ENCODE measurements around the gene ATXN7L2.

The ATXN7L2 gene

DNA sequence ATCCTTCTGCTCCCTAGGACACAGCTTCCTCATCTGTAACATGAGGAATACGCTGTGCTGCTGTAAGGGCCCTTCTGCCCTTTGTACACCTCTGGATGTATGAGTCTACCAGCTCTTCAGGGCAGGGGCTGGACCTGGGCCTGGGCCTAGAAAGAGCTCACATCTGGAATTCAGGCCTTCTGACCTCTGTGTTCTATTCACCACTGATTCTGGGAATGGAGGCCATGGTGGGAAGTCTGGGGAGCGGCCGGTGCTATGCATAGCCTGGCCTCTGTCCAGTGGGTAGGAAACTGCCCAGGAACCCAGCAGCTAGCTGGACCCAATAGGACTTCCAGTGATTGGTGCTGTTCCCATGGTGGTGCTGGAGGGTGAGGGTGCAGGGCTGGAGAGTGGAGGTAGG is 45.0 kb downstream of the ATXN7L2 start:
- DNase-seq = no peak

DNA sequence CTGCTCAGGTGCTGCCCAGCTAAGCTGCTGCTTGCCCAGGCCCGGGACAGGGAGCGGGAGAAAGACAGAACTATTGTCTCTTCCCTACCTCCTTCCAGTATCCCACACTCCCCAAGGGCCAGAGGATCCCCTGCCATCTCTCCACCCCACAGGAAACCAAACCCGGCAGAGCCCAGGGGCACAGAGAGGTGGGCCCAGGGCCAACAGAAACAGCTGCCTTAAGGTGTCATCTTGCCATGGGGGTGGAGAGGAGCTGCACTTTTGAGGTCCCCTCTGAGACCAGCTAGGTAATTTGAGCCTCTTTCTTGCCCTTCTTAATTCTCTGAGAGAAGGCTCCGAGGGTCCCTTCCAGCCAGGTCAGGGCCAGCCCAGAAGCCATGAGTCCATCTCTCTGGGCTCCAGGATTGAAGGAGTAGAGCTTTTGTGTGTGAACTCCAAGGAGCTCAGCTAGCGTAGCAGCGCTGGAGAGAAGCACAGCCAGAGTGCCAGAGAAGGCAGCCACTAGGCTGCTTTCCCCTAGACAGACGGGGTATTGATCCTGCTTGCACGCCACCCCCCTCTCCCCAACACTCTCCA is 46.3 kb downstream of the ATXN7L2 start:
- DNase-seq = no peak

GRCh38 chr1:109530457-109531087 is 46.9 kb downstream of the ATXN7L2 start:
- no peak for DNase-seq

- no peak for DNase-seq
These were observed 47.7 kb downstream of the ATXN7L2 start for GRCh38 chr1:109531380-109531779.

DNA sequence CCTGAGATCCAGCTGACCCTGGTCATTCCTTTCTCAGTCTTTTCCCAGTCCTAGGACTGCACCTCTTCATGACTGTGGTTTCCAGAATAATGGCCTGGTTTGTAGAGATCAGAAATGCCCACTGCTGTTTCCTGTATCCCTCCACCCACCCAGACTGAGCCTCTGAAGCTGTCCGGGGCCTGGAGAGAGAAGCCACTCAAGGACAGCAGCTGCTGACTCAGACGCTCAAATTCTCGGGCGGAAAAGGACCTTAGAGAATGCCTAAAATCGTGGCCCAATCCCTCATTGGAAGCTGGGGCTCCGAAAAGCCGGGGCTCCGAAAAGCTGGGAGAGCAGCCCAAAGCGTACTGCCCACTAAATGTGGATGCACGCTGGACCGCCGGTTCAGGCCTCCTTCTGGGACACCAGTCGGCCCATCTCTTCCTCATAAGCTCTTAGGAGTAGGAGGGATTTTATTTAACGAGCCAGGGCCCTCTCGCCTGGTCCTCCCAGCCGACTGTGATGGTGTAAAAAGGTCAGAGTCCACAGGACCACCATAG is 48.2 kb downstream of the ATXN7L2 start:
- DNase-seq = no peak

DNA sequence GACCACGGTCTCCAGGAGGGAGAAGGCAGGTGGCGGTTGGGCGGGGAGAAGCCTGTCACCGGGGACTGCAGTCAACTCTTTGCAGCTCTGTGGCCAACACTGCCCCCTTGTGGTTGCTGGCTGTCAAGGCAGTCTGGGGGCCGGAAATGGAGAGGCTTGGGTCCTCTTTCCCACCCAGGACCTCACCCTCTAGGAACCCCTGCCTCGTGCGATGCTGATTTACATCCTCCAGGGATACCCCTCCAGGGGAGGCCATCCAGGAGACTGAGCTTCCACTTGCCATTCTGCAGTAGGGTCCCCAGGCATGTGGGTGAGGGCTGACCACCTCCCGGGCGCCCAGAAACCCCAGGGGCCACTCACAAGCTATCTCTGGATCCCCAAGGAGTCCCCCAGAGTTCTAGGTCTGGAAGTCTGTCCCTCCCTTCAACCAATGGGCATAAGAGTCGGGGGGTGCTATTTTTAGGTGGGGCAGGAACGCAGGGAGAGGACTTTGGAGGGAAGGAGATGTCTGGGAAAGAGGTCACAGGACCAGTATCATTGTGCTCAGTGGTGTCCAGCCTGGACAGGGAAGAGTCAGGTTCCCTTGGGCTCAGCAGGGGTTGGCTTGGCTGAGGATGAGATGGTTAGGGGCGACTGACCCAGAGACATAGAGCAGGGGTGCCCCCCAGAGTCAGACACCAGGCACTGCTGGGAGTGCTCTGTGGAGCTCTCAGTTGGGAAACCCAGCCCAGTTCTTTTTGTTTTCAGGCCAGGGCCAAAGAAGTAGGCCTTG is 48.8 kb downstream of the ATXN7L2 start:
- DNase-seq = peak; percentile 89

GRCh38 chr1:109534307-109534858 is 50.7 kb downstream of the ATXN7L2 start:
- no peak for DNase-seq

GRCh38 chr1:109535481-109535880 is 51.8 kb downstream of the ATXN7L2 start:
- no peak for DNase-seq

- DNase-seq = no peak
These were observed 52.3 kb downstream of the ATXN7L2 start for GRCh38 chr1:109535971-109536491.

DNA sequence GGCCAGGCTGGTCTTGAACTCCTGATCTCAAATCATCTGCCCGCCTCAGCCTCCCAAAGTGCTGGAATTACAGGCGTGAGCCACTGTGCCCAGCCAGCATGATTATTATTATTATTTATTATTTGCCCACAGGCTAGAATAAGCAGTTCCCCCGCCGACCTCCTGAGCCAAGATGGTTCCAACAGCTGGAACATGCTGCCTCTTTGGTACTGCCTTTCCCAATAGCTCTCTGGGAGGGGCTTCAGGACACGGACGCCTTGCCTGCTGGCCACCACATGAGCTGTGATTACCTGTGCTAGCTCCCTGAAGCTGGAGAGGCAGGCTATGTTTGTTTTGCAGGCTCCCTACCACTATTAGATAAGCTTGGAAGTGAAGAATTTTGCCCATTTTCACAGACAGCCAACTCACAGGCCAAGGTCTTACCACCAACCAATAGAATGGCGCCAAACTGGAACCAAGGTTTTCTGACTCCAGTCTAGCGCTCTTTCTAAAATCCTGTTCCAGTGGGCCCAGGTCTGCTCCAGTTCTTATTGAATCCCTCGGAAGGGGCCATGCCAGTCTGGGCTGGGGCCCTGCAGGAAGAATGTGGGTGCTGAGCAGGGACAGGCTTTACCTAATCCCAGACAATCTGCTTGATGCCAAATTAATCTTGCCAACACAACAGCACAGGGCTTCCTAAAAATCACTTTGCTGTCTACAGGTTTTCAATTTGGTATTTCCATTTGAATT is 53.9 kb downstream of the ATXN7L2 start:
- DNase-seq = no peak

DNA sequence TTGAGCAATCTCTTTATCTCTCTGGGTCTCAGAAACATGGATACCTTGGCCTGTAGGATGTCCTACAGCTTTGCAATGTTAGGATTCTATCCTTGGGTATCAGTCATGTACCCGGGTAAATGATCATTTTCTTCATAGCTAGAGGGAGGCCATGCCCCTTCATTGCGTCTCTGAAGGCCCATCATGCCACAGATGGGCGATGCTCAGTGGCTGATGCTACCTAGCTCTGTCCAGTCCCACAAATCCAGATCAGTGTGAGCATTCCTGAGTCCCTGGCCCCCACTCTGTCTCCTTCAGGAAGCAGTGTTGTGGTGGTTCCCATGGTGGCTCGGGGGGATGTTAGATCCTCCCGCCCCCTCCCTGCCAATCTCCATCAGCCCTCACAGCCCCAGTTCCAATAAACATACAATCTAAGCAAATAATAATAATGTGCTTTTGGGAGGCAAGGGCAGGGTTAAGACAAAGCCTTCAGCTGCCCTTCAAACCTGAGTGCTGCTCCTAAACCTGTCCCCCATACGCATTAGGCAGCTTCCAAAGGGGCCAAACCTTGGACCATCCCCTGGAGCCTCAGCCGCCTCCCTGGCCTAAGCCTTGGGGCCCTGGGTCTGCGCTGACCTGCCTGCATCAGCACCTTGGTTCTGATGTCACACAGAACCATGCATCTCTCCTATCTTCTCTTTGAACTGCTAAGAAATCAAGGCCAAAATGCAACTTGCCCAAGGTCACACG is 55.3 kb downstream of the ATXN7L2 start:
- no peak for DNase-seq

DNA sequence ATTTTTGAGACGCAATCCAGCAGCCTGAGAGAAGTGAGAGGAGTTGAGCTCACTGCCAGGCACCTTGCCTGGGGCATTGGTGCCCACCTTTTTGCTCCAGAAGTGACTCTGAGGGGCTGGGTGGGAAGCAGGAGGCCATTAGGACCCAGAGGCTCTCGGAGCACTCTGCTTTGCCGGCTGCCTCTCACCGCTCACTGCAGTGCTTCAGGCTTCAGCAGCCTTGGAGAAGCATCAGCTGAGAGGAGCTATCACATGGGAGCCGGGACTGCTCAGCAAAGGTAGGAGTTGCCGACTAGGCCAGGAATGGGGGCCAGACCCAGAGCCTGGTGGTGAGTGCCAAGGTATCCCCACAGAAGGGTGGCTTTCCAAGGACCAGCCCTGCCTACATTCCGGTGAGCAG is 56.0 kb downstream of the ATXN7L2 start, which contains the start of gene GPR61:
GPR61 (plus strand) TSS at position 197 of the 400 bp plus-strand sequence. CDS start 3,151 bp downstream, outside the sequence.
- no peak for DNase-seq

DNA sequence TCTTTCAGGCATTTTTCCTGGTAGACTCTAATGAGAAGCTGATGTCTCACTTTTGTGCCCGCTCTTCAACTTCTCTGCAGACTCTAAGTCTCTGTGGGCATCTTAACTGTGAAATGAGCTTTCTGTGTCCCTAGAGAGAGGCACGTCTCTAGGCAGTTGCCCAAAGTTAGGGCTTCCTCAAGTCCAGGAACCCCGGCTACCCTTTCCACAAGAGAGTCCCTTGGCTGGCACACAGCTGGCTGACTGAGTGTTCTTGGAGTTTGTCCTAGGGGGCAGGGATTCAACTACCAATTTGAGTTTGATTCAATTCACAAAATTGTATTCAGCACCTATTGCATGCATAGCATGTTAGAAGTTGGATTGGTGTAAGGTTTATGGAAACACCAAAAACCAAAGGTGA is 57.4 kb downstream of the ATXN7L2 start:
- DNase-seq = no peak
